Measurements from ENCODE around the gene DNMT3L.

Gene DNMT3L

DNA sequence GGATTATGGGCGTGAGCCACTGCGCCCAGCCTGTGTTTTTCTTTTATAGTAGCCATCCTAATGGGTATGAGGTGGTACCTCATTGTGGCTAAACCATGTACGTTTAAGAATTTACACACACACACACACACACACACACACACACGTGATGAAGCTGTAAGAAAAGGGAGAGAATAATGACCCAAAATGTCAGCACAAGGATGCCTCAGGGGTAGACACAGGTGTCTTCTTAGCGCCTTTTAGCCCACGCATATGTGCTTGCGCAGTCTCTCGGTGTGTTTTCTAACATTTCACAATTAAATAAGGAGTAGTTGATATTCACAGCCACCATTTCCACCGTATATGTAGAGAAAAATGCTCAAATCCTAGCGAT is 37.4 kb upstream of the DNMT3L start:
- TF ChIP-seq EZH2phosphoT487 (IDR thresholded peaks at IDR 0.05; ENCODE audit: borderline replicate concordance, low read length) (no peak), CTCF (IDR thresholded peaks at IDR 0.05; ENCODE audit: low read depth, low read length, poor library complexity, severe bottlenecking) (no peak)
- Histone ChIP-seq H3K27ac (ENCODE audit: low read depth, low read length) (peak overlapping the region; percentile 95), H3K79me2 (ENCODE audit: control insufficient read depth, low read length) (peaks cover 40% of the 10 kb centered on the region), H3K36me3 (ENCODE audit: control insufficient read depth, low read length) (peaks cover 30% of the 10 kb centered on the region), H4K20me1 (ENCODE audit: control insufficient read depth, insufficient read depth, low read depth, low read length) (peaks cover 16% of the 10 kb centered on the region; the same call in 1 of the 2 replicates), H3K9me3 (ENCODE audit: control insufficient read depth, insufficient read depth, low read length) (no peaks in the 10 kb centered on the region), H3K4me3 (ENCODE audit: low read length) (peak overlapping the region; percentile 78), H3F3A (ENCODE audit: control insufficient read depth, insufficient read depth) (peaks cover 8% of the 10 kb centered on the region), H3K4me2 (ENCODE audit: low read length) (peak overlapping the region; percentile 97), H3K9me2 (replicated peaks; ENCODE audit: control insufficient read depth, low read length) (no peaks in the 10 kb centered on the region), H3K4me1 (ENCODE audit: control insufficient read depth, low read length) (peaks cover 78% of the 10 kb centered on the region), H3K27me3 (ENCODE audit: control insufficient read depth, low read length) (peaks cover 10% of the 10 kb centered on the region)

DNA sequence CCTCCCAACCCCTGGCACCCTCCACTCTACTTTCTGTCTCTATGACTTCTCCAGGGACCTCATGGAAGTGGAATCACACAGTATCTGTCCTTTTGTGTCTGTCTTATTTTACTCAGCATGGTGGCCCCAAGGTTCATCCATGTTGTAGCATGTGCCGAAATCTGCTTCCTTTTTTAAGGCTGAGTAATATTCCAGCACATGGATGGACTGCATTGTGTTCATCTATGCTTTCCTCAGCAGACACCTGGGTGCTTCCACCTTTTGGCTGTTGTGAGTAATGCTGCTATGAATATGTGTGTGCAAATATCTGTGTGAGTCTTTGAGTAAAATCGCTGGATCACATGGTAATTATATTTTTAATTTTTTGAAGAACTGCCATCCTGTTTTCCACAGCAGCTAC is 36.6 kb upstream of the DNMT3L start:
- peak overlapping the region; percentile 12; the same call in 1 of the 2 replicates for H3K27ac ChIP-seq (ENCODE audit: low read depth, low read length)
- H3K9me2 ChIP-seq (replicated peaks; ENCODE audit: control insufficient read depth, low read length): no peaks in the 10 kb centered on the region
- peaks cover 10% of the 10 kb centered on the region for H3K27me3 ChIP-seq (ENCODE audit: control insufficient read depth, low read length)
- peaks cover 70% of the 10 kb centered on the region for H3K4me1 ChIP-seq (ENCODE audit: control insufficient read depth, low read length)
- no peaks in the 10 kb centered on the region for H3K9me3 ChIP-seq (ENCODE audit: control insufficient read depth, insufficient read depth, low read length)
- H3K4me3 ChIP-seq (ENCODE audit: low read length): peak overlapping the region; percentile 27
- H3K4me2 ChIP-seq (ENCODE audit: low read length): peak overlapping the region; percentile 97
- H4K20me1 ChIP-seq (ENCODE audit: control insufficient read depth, insufficient read depth, low read depth, low read length): peaks cover 16% of the 10 kb centered on the region; the same call in 1 of the 2 replicates
- H3K36me3 ChIP-seq (ENCODE audit: control insufficient read depth, low read length): peaks cover 23% of the 10 kb centered on the region
- H3F3A ChIP-seq (ENCODE audit: control insufficient read depth, insufficient read depth): peaks cover 8% of the 10 kb centered on the region
- no peak for TF ChIP-seq EZH2phosphoT487 (IDR thresholded peaks at IDR 0.05; ENCODE audit: borderline replicate concordance, low read length)
- TF ChIP-seq CTCF (IDR thresholded peaks at IDR 0.05; ENCODE audit: low read depth, low read length, poor library complexity, severe bottlenecking): no peak
- H3K79me2 ChIP-seq (ENCODE audit: control insufficient read depth, low read length): peaks cover 32% of the 10 kb centered on the region

DNA sequence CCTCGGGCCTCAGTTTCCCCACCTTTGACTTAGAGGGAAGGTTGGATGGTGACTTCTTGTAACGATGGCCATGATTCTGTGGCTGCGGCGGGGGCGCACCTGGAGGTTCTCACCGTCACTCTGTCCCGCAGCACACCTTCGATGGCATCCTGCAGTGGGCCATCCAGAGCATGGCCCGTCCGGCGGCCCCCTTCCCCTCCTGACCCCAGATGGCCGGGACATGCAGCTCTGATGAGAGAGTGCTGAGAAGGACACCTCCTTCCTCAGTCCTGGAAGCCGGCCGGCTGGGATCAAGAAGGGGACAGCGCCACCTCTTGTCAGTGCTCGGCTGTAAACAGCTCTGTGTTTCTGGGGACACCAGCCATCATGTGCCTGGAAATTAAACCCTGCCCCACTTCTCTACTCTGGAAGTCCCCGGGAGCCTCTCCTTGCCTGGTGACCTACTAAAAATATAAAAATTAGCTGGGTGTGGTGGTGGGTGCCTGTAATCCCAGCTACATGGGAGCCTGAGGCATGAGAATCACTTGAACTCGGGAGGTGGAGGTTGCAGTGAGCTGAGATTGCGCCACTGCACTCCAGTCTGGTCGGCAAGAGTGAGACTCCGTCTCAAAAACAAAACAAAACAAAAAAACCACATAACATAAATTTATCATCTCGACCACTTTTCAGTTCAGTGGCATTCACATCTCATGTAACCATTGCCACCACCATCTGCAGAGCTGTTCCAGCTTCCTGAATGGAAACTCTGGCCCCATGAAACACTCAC is 36.0 kb upstream of the DNMT3L start:
- peaks cover 16% of the 10 kb centered on the region; the same call in 1 of the 2 replicates for H4K20me1 ChIP-seq (ENCODE audit: control insufficient read depth, insufficient read depth, low read depth, low read length)
- H3F3A ChIP-seq (ENCODE audit: control insufficient read depth, insufficient read depth): peaks cover 8% of the 10 kb centered on the region
- peak overlapping the region; percentile 97 for H3K4me2 ChIP-seq (ENCODE audit: low read length)
- peaks cover 26% of the 10 kb centered on the region for H3K79me2 ChIP-seq (ENCODE audit: control insufficient read depth, low read length)
- H3K27ac ChIP-seq (ENCODE audit: low read depth, low read length): peak overlapping the region; percentile 12; the same call in 1 of the 2 replicates
- H3K27me3 ChIP-seq (ENCODE audit: control insufficient read depth, low read length): peaks cover 10% of the 10 kb centered on the region
- TF ChIP-seq CTCF (IDR thresholded peaks at IDR 0.05; ENCODE audit: low read depth, low read length, poor library complexity, severe bottlenecking) (peak; percentile 93), EZH2phosphoT487 (IDR thresholded peaks at IDR 0.05; ENCODE audit: borderline replicate concordance, low read length) (no peak)
- H3K9me3 ChIP-seq (ENCODE audit: control insufficient read depth, insufficient read depth, low read length): no peaks in the 10 kb centered on the region
- H3K4me3 ChIP-seq (ENCODE audit: low read length): peak overlapping the region; percentile 27
- H3K36me3 ChIP-seq (ENCODE audit: control insufficient read depth, low read length): peaks cover 21% of the 10 kb centered on the region
- no peaks in the 10 kb centered on the region for H3K9me2 ChIP-seq (replicated peaks; ENCODE audit: control insufficient read depth, low read length)
- peaks cover 64% of the 10 kb centered on the region for H3K4me1 ChIP-seq (ENCODE audit: control insufficient read depth, low read length)
